Ishikawa (cell line): ENCODE data around the gene MIS18BP1.

ENCODE experiments used
- CEBPB ChIP-seq: IDR thresholded peaks from 2 replicates; pipeline ENCODE4 v1.6.1; 2012
- EGR1 ChIP-seq: IDR thresholded peaks from 2 replicates; pipeline ENCODE4 v1.6.1; 2012
- EP300 ChIP-seq: IDR thresholded peaks from 2 replicates; pipeline ENCODE4 v1.6.1; 2012; ENCODE audit warnings: borderline replicate concordance
- RAD21 ChIP-seq: IDR thresholded peaks from 2 replicates; pipeline ENCODE4 v1.6.1; 2012; ENCODE audit warnings: low read depth
- TAF1 ChIP-seq: IDR thresholded peaks from 2 replicates; pipeline ENCODE4 v1.6.1; 2012; ENCODE audit warnings: low read depth, mild to moderate bottlenecking
- YY1 ChIP-seq: IDR thresholded peaks from 2 replicates; pipeline ENCODE4 v1.6.1; 2012; ENCODE audit warnings: low read depth

GRCh38 chr14:45249856-45250575 lies 3.0 kb downstream of the MIS18BP1 start:
- TF ChIP-seq TAF1 (no peak), EP300 (no peak), CEBPB (no peak), EGR1 (no peak), RAD21 (no peak), YY1 (no peak)
